GM12878 (cell line): ENCODE data around the gene ELP4. TPM values are rescaled to one million over a fixed set of nuclear protein-coding genes. Genes with fewer than 3 reads are reported as not detected.
A peak's percentile ranks its signal among the peaks of the same experiment; 100 is the strongest.

Experiments used
- ATAC-seq: fragments of 200-7000 bp; cut with Tn5 transposase; 3 replicates; pipeline ENCODE4 v1.9.1; 2020; ENCODE audit warnings: mild to moderate bottlenecking, moderate library complexity
- BruUV-seq: library from RNA; stranded (reverse); fragments of 400-500 nt; replicated peaks from 2 replicates; lab custom pipeline; 2021; lab: Mats Ljungman, UMichigan
- CTCF ChIA-PET: fragments of 300-600 bp; sonication (Branson Sonifier 250); formaldehyde crosslinking; extraction: SDS; loops from one replicate; lab custom pipeline; 2021; ENCODE audit warnings: inconsistent platforms; lab: Yijun Ruan, JAX
- POLR2A ChIA-PET: fragments of 350-600 bp; formaldehyde crosslinking; extraction: SDS; loops from one replicate; lab custom pipeline; 2021; ENCODE audit warnings: inconsistent platforms; lab: Charles Lee
- RAD21 ChIA-PET: fragments of 300-600 bp; sonication (Branson Sonifier 250); formaldehyde crosslinking; loops from one replicate; lab custom pipeline; 2023; ENCODE audit warnings: antibody characterized with exemption; ENCODE audit not compliant: unreplicated experiment; lab: Charles Lee
- SMC1A ChIA-PET: fragments of 300-600 bp; sonication (Branson Sonifier 250); formaldehyde crosslinking; loops from one replicate; lab custom pipeline; 2023; ENCODE audit not compliant: unreplicated experiment, uncharacterized antibody; lab: Charles Lee
- DNase-seq: peaks from one replicate; pipeline ENCODE4 v3.0.0-alpha.2; 2011; ENCODE audit warnings: low read depth, low spot score
- FAIRE-seq: peaks from 3 replicates; lab custom pipeline; 2011; peaks lifted over from hg19 to GRCh38; lab: Jason Lieb, UNC
- H2AFZ ChIP-seq: 2 replicates; pipeline ENCODE4 v1.6.0; 2011; ENCODE audit warnings: low read depth, low read length, control low read depth; ENCODE audit not compliant: control insufficient read depth
- H3K27ac ChIP-seq: 2 replicates; pipeline ENCODE4 v1.5.1; 2011; ENCODE audit warnings: control low read depth; ENCODE audit not compliant: control insufficient read depth, insufficient read depth
- H3K27me3 ChIP-seq, 2 experiments: replicated peaks in 1 of 2; 2 replicates each; pipeline versions ENCODE4 v1.6.0 to v1.6.1; 2011; ENCODE audit warnings: low read length in 1 of 2; ENCODE audit not compliant: control insufficient read depth in 2 of 2, insufficient read depth in 2 of 2
- H3K36me3 ChIP-seq, 2 experiments: 2 replicates each; pipeline ENCODE4 v1.5.1; 2011; ENCODE audit warnings: low read length in 1 of 2; ENCODE audit not compliant: control insufficient read depth in 2 of 2, insufficient read depth in 2 of 2
- H3K4me1 ChIP-seq: 2 replicates; pipeline ENCODE4 v1.6.1; 2011; ENCODE audit warnings: mild to moderate bottlenecking, low read length, moderate library complexity, mixed read lengths; ENCODE audit not compliant: control insufficient read depth, insufficient read depth
- H3K4me2 ChIP-seq: 2 replicates; pipeline ENCODE4 v1.6.0; 2011; ENCODE audit warnings: control low read depth; ENCODE audit not compliant: control insufficient read depth, insufficient read depth
- H3K4me3 ChIP-seq: fragments of 200-600 bp; sonication (generic); 2 replicates; pipeline ENCODE4 v1.5.1; 2016
- H3K79me2 ChIP-seq: 2 replicates; pipeline ENCODE4 v1.6.0; 2011; ENCODE audit warnings: low read length; ENCODE audit not compliant: control insufficient read depth, insufficient read depth
- H3K9ac ChIP-seq: 2 replicates; pipeline ENCODE4 v1.8.0; 2011; ENCODE audit warnings: low read length, control low read depth, mixed read lengths; ENCODE audit not compliant: control insufficient read depth, insufficient read depth
- H3K9me3 ChIP-seq: replicated peaks from 3 replicates; pipeline ENCODE4 v1.5.1; 2011; ENCODE audit warnings: mild to moderate bottlenecking, low read length; ENCODE audit not compliant: control insufficient read depth, insufficient read depth
- H4K20me1 ChIP-seq: 2 replicates; pipeline ENCODE4 v1.6.0; 2011; ENCODE audit not compliant: control insufficient read depth, insufficient read depth
- GATAD2B ChIP-seq: fragments of 450-650 bp; conservative IDR thresholded peaks from 2 replicates; pipeline ENCODE4 v1.6.1; 2017; ENCODE audit warnings: low read depth, mild to moderate bottlenecking, moderate library complexity
- IKZF1 ChIP-seq: fragments of 450-650 bp; conservative IDR thresholded peaks from 2 replicates; pipeline ENCODE4 v1.6.1; 2017; ENCODE audit warnings: antibody characterized with exemption, mild to moderate bottlenecking
- NR2F1 ChIP-seq: fragments of 450-650 bp; conservative IDR thresholded peaks from 2 replicates; pipeline ENCODE4 v1.6.1; 2017; ENCODE audit warnings: mild to moderate bottlenecking
- RCOR1 ChIP-seq: conservative IDR thresholded peaks from 2 replicates; pipeline ENCODE4 v1.6.1; 2012; ENCODE audit warnings: low read depth, low read length, improper control_type of control experiment
- RUNX3 ChIP-seq: IDR thresholded peaks from 2 replicates; pipeline ENCODE4 v1.6.1; 2012; ENCODE audit warnings: low read length, inconsistent platforms
- SMAD1 ChIP-seq: fragments of 450-650 bp; IDR thresholded peaks from 2 replicates; pipeline ENCODE4 v1.6.1; 2018; ENCODE audit warnings: mild to moderate bottlenecking, low read depth; ENCODE audit not compliant: partially characterized antibody
- SMARCA5 ChIP-seq: fragments of 450-650 bp; IDR thresholded peaks from 2 replicates; pipeline ENCODE4 v1.6.1; 2017; ENCODE audit warnings: mild to moderate bottlenecking
- WGBS: methylation state at CpG from one replicate; pipeline ENCODE4 v1.1.6; 2016; ENCODE audit warnings: low lambda C conversion rate; ENCODE audit not compliant: insufficient replicate concordance, insufficient coverage; ENCODE audit errors: missing lambda C conversion rate; 5-methylcytosine and 5-hydroxymethylcytosine counted together
- in situ Hi-C: fragments of 300-500 bp; cut with MboI; formaldehyde crosslinking; loops from 9 replicates; pipeline ENCODE4 v1.14.3; 2018; ENCODE audit warnings: mixed read lengths
- intact Hi-C: fragments of 100-400 bp; cut with micrococcal nuclease; formaldehyde crosslinking; loops from one replicate; pipeline ENCODE4 v1.14.2; 2022; ENCODE audit not compliant: unreplicated experiment
- polyA plus RNA-seq, 11 experiments: library from polyadenylated mRNA; depleted of rRNA in 4 of 11; unstranded in 6 of 11; stranded (reverse) in 5 of 11; fragments of >200 nt; fragmentation: Nextera tagmentation in 4 of 11; fragmentation: Illumina TruSeq in 1 of 11; extraction: Ambion mirVana in 4 of 11; extraction: Trizol in 1 of 11; gene quantifications; 1 replicate in 1 of 11; 2 replicates in 10 of 11; pipeline versions ENCODE4 v1.2.1 to v1.2.3, GENCODE V29; 2011 to 2016; ENCODE audit warnings: inconsistent platforms in 2 of 11, missing spikeins in 2 of 11, low read depth in 1 of 11
- total RNA-seq, 4 experiments: library from RNA; depleted of rRNA in 3 of 4; stranded (reverse); fragments of >200 nt in 3 of 4; fragmentation: Illumina TruSeq in 1 of 4; extraction: Trizol in 1 of 4; gene quantifications; 2 replicates each; pipeline versions ENCODE4 v1.2.1 to v1.2.3, GENCODE V29; 2013 to 2021
- TF ChIP-seq, protein P1 (sequence below): IDR thresholded peaks from 2 replicates; pipeline ENCODE4 v1.6.1; 2012; ENCODE audit warnings: mild to moderate bottlenecking, low read depth, low read length
- TF ChIP-seq, protein P2 (sequence below): IDR thresholded peaks from 2 replicates; pipeline ENCODE4 v1.6.1; 2011; ENCODE audit warnings: borderline replicate concordance, low read depth, mild to moderate bottlenecking, moderate library complexity, low read length; ENCODE audit not compliant: insufficient read depth, poor library complexity, severe bottlenecking
- TF ChIP-seq, protein P3 (sequence below): fragments of 450-650 bp; IDR thresholded peaks from 2 replicates; pipeline ENCODE4 v1.6.1; 2017; ENCODE audit warnings: mild to moderate bottlenecking, moderate library complexity

Gene ELP4
- total and polyA plus RNA-seq, 10 of the 15 experiments (the other 5 are each of a cell fraction or from before 2014, with no cell fraction given), result 17.7 to 36.1 (median 27.0) TPM

DNA sequence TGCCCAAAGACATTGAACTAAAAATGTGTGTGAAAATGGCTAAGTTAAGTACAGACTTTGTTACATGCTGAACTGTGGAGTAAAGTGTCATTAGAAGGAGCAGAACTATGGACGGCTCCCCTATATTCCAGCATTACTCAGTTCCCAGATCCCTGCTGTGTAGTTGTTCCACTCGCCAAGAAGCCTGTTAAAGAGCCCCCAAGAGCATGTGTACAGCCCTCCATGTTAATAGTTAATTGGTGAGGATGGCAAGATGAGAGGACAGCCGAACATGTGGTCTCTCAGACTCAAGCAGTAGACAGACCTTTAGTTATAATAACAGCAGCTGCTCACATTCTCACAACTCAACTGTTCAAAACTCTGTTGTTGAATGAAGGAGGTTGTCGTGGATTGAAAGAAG lies 127.4 kb downstream of the ELP4 start:
- no peak overlapping the region for H3K4me2 ChIP-seq
- BruUV-seq, result no TSS peak
- no peak for FAIRE-seq
- H2AFZ ChIP-seq, result no peak overlapping the region
- ChIA-PET POLR2A (no interaction called here), SMC1A (no interaction called here), CTCF (no interaction called here), RAD21 (no interaction called here)
- no peaks in the 10 kb centered on the region for H3K4me1 ChIP-seq
- no peak overlapping the region for H3K4me3 ChIP-seq
- H3K9me3 ChIP-seq, result no peaks in the 10 kb centered on the region
- H3K79me2 ChIP-seq, result no peaks in the 10 kb centered on the region
- intact Hi-C loops, result no loop called here
- no peaks in the 10 kb centered on the region for H3K27me3 ChIP-seq
- DNase-seq, result no peak
- TF ChIP-seq, protein P1, sequence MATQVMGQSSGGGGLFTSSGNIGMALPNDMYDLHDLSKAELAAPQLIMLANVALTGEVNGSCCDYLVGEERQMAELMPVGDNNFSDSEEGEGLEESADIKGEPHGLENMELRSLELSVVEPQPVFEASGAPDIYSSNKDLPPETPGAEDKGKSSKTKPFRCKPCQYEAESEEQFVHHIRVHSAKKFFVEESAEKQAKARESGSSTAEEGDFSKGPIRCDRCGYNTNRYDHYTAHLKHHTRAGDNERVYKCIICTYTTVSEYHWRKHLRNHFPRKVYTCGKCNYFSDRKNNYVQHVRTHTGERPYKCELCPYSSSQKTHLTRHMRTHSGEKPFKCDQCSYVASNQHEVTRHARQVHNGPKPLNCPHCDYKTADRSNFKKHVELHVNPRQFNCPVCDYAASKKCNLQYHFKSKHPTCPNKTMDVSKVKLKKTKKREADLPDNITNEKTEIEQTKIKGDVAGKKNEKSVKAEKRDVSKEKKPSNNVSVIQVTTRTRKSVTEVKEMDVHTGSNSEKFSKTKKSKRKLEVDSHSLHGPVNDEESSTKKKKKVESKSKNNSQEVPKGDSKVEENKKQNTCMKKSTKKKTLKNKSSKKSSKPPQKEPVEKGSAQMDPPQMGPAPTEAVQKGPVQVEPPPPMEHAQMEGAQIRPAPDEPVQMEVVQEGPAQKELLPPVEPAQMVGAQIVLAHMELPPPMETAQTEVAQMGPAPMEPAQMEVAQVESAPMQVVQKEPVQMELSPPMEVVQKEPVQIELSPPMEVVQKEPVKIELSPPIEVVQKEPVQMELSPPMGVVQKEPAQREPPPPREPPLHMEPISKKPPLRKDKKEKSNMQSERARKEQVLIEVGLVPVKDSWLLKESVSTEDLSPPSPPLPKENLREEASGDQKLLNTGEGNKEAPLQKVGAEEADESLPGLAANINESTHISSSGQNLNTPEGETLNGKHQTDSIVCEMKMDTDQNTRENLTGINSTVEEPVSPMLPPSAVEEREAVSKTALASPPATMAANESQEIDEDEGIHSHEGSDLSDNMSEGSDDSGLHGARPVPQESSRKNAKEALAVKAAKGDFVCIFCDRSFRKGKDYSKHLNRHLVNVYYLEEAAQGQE, result no peak
- TF ChIP-seq, protein P2, sequence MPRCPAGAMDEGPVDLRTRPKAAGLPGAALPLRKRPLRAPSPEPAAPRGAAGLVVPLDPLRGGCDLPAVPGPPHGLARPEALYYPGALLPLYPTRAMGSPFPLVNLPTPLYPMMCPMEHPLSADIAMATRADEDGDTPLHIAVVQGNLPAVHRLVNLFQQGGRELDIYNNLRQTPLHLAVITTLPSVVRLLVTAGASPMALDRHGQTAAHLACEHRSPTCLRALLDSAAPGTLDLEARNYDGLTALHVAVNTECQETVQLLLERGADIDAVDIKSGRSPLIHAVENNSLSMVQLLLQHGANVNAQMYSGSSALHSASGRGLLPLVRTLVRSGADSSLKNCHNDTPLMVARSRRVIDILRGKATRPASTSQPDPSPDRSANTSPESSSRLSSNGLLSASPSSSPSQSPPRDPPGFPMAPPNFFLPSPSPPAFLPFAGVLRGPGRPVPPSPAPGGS, result no peak
- TF ChIP-seq NR2F1, result no peak
- TF ChIP-seq GATAD2B, result no peak
- TF ChIP-seq SMARCA5, result no peak
- no peak for TF ChIP-seq IKZF1
- no peak for TF ChIP-seq RCOR1
- TF ChIP-seq SMAD1, result no peak
- TF ChIP-seq, protein P3, sequence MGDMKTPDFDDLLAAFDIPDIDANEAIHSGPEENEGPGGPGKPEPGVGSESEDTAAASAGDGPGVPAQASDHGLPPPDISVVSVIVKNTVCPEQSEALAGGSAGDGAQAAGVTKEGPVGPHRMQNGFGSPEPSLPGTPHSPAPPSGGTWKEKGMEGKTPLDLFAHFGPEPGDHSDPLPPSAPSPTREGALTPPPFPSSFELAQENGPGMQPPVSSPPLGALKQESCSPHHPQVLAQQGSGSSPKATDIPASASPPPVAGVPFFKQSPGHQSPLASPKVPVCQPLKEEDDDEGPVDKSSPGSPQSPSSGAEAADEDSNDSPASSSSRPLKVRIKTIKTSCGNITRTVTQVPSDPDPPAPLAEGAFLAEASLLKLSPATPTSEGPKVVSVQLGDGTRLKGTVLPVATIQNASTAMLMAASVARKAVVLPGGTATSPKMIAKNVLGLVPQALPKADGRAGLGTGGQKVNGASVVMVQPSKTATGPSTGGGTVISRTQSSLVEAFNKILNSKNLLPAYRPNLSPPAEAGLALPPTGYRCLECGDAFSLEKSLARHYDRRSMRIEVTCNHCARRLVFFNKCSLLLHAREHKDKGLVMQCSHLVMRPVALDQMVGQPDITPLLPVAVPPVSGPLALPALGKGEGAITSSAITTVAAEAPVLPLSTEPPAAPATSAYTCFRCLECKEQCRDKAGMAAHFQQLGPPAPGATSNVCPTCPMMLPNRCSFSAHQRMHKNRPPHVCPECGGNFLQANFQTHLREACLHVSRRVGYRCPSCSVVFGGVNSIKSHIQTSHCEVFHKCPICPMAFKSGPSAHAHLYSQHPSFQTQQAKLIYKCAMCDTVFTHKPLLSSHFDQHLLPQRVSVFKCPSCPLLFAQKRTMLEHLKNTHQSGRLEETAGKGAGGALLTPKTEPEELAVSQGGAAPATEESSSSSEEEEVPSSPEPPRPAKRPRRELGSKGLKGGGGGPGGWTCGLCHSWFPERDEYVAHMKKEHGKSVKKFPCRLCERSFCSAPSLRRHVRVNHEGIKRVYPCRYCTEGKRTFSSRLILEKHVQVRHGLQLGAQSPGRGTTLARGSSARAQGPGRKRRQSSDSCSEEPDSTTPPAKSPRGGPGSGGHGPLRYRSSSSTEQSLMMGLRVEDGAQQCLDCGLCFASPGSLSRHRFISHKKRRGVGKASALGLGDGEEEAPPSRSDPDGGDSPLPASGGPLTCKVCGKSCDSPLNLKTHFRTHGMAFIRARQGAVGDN, result no peak
- no peak for TF ChIP-seq RUNX3
- 80% methylated on average over 4 of the region's 4 CpGs for WGBS
- H3K9ac ChIP-seq, result no peak overlapping the region
- no peak overlapping the region for H3K27ac ChIP-seq
- no peaks in the 10 kb centered on the region for H4K20me1 ChIP-seq
- in situ Hi-C loops, result no loop called here
- peak; percentile 43; the same call in 2 of the 3 replicates for ATAC-seq
- 0 out of 4 replicates have a peak, but pooled peaks cover 0 to 2% of the 10 kb centered on the region in 2 experiments for H3K36me3 ChIP-seq
